GM12891 (cell line): ENCODE measurements around the gene CDC20.

Source experiments
- PAX5 ChIP-seq: IDR thresholded peaks from 2 replicates; pipeline ENCODE4 v1.6.1; 2011; ENCODE audit warnings: low read length, moderate library complexity, mild to moderate bottlenecking; ENCODE audit not compliant: insufficient read depth, severe bottlenecking
- POLR2A ChIP-seq: IDR thresholded peaks from 2 replicates; pipeline ENCODE4 v1.6.1; 2011; ENCODE audit warnings: low read depth, low read length, control low read depth
- POLR2AphosphoS5 ChIP-seq: IDR thresholded peaks from 2 replicates; pipeline ENCODE4 v1.6.1; 2011; ENCODE audit warnings: low read depth, low read length, control low read depth
- POU2F2 ChIP-seq: IDR thresholded peaks from 2 replicates; pipeline ENCODE4 v1.6.1; 2011; ENCODE audit warnings: low read depth, mild to moderate bottlenecking, control low read depth, low read length, moderate library complexity
- TAF1 ChIP-seq: IDR thresholded peaks from 2 replicates; pipeline ENCODE4 v1.6.1; 2011; ENCODE audit warnings: low read depth, low read length, control low read depth

DNA sequence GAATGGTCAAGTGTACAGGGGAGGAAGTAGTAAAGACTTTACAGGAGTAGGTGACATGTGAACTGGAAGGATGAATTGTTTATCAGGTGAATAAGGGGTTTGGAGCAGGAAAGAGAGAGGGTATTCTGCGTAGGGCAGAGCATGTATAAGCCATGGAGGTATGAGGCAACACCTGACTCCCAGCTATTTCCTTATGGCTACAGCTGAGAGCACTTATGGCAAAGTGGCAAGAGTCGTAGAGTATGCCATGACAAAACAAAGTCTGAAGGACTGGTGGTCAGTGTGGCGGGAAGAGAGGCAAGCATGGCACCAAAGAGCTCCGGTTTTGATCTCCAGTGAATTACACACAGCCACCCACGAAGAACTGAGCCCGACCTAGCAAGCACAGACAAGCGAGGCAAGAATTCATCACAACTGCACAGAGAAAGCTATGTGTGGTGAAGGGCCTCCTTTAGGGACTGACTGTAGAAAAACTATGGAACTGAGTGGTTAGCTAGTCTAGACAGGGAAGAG lies 18.0 kb downstream of the CDC20 start:
- TF ChIP-seq POLR2A, result no peak
- TF ChIP-seq PAX5, result no peak
- no peak for TF ChIP-seq POLR2AphosphoS5
- no peak for TF ChIP-seq TAF1
- TF ChIP-seq POU2F2, result no peak
